Prostate gland (tissue), 2 donors: ENCODE data around the gene MYLK4.

Experiments
- CTCF ChIP-seq, 4 experiments: fragments of 200-600 bp in 2 of 4; fragments of 450-650 bp in 2 of 4; sonication (generic) in 2 of 4; IDR thresholded peaks; 1 replicate in 3 of 4; 2 replicates in 1 of 4; pipeline ENCODE4 v1.5.1; 2016 to 2019; ENCODE audit warnings: antibody characterized with exemption in 4 of 4, mild to moderate bottlenecking in 2 of 4, moderate library complexity in 2 of 4
- POLR2AphosphoS5 ChIP-seq: sonication (generic); formaldehyde crosslinking; IDR thresholded peaks from one replicate; pipeline ENCODE4 v1.6.1; 2017; ENCODE audit warnings: antibody characterized with exemption

- TF ChIP-seq CTCF (IDR thresholded peaks at IDR 0.05) = no peak
- TF ChIP-seq POLR2AphosphoS5 = no peak
Observed at GRCh38 chr6:2614155-2614554, 136.6 kb downstream of the MYLK4 start.
